Mucosa of gallbladder (tissue), 1 donor: ENCODE measurements around the gene CLDN34. TPM values are rescaled to one million over a fixed set of nuclear protein-coding genes. Genes with fewer than 3 reads are reported as not detected.
A peak's percentile ranks its signal among the peaks of the same experiment; 100 is the strongest.

Experiments
- DNase-seq: peaks from one replicate; pipeline ENCODE4 v3.0.0-alpha.2; 2020; ENCODE audit warnings: low spot score
- total RNA-seq: library from RNA; stranded (reverse); gene quantifications from one replicate; pipeline ENCODE4 v1.2.1, GENCODE V29; 2021
- donor health status: DM: no; HTN: no; CAD: no.

CLDN34 gene
- total RNA-seq, 1 donor from 2014 or later = 0.43 TPM

DNA sequence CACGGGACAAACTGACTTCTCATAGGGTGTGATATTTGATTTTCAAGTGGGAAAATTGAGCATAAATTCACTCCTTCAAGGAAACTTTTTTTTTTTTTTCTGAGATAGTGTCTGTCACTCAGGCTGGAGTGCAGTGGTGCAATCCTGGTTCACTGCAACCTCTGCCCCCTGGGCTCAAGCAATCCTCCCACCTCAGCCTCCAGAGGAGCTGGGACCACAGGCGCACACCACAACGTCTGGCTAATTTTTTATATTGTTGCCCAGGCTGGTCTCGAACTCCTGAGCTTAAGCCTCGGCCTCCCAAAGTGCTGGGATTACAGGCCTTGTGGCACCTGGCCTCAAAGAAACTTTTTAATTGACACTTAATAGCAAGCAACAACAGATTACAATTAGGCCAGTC lies 13.8 kb downstream of the CLDN34 start:
- no peak for DNase-seq

DNA sequence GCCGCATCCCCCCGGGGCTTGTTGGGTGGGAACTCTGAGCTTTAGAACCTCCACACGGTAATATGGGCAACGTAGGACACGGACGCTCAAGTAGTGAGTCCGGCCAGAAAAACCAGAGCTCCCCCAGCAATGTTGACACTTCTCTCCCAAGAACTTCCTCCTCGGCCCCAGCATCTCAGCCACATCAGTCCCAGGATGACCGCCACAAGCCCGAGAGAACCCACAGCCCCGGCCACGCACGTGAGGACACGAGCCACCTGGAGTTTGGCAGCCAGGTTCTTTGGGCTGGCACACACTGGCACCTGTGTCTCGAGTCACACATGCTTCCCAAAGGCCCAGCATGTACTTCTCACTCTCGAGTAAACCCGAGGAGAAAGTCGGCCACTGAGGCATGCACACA lies 16.3 kb downstream of the CLDN34 start:
- no peak for DNase-seq

DNA sequence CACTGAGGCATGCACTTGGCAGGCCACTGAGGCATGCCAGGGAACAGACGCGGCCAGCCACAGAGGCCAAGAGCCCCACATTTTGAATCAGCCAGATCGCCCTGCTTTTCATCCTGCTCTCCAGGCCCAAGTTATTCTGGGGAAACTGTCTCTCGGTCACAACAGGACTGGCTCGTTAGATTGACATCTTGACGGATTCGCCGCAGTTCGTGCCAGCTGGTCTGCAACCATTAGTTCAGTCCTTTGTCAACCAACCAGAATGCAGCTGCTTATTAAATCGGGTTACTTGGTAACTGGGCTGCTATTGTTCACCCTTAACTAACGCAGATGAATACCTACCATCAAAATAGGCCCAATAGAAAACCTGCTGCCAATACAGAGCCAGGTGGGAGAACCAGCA lies 16.7 kb downstream of the CLDN34 start:
- DNase-seq = no peak

DNA sequence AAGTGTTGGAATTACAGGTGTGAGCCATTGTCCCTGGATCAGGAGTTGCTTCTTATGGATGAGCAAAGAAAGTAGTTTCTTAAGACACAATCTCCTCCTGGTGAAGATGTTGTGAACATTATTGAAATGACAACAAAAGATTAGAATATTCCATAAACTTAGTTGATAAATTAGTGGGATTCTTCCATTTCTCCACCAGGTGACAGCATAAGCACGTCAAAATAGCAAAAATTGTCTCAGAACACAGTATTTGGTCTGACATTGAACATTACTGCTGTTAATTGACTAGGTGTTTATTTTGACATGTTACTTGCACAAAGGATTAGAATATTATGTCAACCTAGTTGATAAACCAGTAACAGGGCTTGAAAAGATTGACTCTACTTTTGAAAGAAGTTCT lies 21.6 kb downstream of the CLDN34 start:
- DNase-seq = no peak

DNA sequence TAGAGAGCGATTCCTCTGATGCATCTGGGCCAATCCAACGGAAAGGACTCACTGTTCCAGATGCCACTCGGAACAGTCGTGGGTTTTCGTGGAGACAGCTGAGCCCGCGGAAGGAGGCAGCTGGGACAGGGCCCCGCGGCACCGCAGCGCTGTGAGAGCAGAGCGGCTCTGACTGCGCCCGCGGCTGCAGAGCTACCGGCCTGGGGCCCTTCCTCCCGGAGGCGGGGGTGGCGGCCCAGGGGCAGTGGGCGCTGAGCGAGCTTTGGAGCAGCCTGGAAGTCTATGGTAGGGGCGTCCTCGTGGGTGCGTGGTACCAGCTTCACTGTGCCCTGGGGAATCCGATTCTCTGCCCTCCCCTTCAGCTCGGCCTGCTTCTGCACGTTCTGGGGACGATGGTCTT lies 24.9 kb downstream of the CLDN34 start:
- no peak for DNase-seq

DNA sequence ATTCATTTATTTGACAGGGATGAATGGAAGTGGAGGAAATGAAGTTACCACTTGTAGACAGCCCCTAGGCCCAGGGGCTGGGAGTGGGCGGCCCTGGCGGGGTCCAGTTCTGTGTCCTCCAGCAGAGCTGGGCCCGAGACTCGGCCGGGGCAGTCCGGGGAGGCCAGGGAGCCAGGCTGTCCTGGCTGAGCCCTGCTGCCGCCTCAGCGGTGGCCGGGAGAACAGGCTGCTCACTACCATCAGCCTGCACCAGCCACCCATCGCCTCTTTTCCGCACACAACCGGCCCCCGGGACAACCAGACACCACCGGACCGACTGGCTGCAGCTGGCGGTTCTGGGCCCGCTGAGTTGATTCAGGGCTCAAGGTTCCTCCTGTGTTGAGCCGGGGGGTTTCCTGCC lies 25.6 kb downstream of the CLDN34 start:
- DNase-seq = no peak

DNA sequence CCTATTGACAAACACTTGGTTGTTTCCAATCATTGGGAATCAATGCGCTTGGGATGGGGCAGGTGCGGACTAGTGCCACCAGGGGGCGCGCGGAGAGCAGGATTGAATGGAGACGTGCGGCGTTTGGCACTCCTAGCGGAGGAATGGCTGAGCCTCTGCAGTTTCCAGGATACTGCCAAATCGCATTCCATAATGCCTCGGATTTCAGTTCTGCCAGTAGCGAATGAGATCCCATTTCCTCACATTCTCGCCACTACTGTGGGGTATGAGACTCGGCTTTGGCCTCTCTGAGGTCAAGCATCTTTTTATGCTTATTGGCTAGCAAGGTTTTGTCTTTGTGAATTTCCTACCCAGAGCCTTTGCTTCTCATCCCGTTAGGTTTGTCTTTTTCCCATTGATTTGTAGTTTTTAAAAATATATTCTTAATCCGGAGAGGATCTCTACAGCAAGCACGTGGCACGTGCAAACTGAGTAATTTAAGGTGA lies 28.7 kb downstream of the CLDN34 start:
- DNase-seq = peak; percentile 82

DNA sequence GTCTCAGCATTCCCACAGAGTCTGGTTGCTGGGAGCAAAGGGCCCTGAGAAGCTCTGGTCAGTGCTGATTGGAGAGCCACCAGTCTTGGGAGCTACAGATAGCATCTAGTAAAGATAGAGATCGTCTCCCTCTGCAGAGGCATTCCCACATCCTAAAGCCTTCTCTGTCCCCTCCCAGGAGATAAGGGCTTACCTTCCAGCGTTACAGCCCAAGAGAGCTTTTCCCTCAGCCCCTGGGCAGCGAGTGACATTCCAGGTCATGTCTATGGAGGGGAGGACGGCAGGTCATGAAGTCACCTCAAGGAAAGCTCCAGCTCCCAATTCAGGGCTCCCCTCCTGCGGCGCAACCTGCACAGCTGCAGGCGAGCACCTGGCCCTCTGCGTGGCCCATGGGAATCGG lies 29.9 kb downstream of the CLDN34 start:
- DNase-seq = no peak

DNA sequence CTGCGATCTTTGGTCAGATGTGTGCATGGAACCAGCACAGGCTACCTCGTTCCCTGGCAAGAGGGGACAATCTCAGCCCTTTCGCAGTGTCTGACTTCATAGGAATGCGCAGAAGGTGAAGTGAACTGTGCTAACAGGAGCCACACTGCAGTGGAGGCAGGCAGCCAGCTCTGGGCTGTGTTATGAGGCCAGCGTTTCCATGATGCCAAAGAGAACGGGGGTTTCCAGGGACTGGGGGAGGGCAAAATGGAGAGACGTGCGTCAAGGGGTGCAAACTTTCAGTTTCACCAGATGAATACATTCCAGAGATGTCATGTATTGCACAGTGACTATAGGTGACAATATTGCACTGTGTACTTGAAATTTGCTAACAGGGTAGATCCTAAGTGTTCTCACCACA lies 30.4 kb downstream of the CLDN34 start:
- no peak for DNase-seq

DNA sequence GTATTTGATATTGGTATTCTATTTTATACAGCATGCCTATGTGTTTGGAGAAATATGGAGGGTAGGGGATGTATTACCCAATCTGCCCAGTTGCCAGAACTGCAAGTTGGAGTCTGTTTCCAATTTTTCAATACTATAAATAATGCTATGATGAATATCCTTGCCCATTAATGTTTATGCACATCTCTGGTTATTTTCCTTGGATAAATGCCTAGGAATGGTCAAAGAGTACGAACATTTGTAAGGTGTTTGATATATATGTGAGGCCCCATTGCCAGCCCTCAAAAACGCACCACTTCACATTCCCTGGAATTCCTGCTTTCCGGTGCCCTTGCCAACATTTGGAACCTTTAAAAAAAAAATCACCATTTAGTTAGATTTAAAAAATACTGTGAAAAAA lies 34.3 kb downstream of the CLDN34 start:
- DNase-seq = no peak

DNA sequence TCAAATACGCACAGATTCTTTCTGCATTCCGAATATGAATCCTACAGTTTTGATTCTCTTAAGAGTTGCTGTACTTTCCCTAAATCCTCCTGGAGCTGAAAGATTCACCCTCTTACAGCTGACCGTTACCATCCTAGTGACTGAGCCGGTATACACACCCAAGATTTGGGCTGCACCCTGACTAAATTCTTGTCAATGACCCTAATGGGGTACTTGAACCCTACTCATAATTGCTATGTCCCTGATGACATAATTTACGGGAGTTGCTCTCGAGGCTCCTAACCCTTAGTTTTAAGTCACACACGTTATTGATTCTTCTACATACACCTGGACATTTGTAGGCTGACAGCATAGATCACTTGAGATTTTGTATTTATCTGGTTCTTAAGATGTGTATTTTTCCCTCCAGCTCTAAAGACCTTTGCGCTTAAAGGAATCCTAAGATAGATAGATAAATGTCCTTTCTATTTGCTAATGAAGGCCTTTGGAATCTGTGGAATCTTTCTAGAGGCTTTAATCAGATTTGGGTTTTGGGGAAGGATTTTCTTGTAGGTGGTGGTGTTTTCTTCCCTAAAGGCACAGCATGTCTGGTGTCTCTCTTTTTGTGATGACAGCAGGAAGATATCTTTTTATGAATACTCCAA lies 37.8 kb downstream of the CLDN34 start:
- DNase-seq = no peak

DNA sequence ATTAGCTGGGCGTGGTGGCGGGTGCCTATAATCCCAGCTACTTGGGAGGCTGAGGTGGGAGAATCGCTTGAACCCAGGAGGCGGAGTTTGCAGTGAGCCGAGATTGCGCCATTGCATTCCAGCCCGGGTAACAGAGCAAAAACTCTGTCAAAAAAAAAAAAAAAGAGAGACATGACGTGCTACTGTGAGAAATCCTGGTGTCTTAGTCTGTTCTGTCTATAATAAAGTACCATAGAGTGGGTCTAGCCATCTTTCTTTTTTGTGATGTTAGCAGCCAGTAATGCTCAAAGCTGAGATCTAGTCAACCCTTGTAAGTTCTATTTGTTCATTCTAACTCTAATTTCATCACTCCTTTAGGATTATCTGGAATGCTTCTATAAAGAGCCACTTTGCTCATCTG lies 38.9 kb downstream of the CLDN34 start:
- DNase-seq = no peak

DNA sequence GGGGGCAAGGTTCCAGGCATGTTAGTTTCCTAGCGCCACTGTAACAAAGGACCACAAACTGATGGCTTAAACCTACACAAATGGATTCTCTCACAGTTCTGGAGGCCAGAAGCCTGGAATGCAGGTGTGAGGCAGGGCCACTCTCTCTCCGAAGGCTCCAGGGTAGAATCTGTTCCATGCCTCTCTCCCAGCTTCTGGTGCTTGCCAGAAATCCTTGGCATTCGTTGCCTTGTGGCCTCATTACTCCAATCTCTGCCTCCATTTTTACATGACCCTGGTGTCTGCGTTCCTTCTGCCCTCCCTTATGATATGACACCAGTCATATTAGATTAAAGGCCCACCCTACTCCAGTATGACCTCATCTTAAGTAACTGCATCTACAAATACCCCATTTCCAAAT lies 39.6 kb downstream of the CLDN34 start:
- no peak for DNase-seq

DNA sequence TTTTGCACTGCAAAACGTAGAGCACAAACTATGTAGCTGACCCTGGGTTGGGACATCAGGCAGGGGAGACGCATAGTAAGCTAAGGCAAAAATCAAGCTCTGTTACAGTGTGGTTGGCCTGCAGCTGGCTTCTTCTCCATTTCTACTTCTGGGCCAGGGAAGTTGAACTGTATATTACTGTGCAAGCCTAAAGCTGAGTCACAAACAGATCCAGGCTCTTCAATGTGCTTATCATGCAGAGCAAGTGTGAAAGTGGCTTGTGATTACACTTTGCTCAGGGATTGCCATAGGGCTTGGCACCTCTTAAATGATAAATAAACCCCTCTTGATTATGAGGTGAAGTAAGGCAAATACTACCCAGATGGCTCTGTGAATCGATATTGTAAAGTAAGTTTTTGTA lies 40.5 kb downstream of the CLDN34 start:
- DNase-seq = no peak

DNA sequence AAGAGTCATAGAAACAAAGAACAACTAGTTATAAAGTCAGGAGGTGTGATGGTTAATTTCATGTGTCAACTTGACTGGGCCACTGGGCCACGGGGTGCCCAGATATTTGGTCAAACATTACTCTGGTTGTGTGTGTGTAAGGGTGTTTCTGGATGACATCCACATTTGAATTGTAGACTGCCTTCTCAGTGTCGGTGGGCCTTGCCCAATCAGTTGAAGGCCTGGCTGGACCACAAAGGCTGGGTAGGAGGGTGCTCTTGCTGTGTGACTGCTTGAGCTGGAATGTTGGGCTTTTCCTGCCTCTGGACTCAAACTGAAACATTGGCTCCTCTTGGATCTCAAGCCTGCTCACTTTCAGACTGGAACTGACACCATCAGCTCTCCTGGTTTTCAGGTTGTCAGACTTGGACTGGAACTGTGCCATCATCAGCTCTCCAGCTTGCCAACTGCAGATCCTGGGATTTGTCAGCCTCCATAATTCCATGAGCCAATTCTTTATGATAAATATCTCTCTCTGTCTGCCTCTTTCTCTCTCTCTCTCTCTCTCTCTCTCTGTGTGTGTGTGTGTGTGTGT lies 41.4 kb downstream of the CLDN34 start:
- no peak for DNase-seq

DNA sequence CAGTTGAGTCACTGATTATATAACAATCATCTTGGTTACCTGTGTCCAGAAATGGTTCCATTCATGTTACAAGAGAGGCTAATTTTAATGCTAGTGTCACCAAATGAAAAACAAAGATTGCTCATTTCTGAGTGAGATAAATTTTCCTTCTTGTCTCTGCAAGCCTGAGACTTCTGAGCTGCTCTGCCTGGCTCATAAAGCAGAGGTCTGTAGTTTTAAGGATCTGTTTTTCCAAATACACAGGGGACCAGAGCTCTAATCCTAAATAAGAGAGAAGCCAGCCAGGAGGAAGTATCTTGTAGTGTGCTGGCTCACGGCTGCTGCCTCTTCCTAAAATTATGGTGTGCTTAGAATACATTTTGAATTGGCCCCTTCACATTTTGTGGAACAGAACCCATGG lies 42.6 kb downstream of the CLDN34 start:
- no peak for DNase-seq

DNA sequence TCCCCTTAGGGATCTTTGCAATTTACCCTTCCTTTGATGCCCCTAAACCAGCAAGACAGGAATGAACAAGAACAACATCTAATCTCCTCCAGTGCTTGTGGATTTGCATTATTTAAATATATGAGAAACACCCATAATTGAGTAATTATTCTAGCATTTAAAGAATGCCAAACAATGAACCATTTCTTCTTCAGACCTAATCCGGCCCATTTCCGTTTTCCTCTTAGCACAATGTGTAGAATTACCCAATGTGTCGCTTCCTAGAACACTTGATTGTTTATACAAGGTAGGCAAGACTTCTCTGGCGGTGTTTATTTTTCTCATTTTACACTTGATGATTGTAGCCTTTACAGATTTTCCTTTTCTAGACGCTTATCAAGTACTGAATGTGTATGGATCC lies 43.5 kb downstream of the CLDN34 start:
- no peak for DNase-seq

DNA sequence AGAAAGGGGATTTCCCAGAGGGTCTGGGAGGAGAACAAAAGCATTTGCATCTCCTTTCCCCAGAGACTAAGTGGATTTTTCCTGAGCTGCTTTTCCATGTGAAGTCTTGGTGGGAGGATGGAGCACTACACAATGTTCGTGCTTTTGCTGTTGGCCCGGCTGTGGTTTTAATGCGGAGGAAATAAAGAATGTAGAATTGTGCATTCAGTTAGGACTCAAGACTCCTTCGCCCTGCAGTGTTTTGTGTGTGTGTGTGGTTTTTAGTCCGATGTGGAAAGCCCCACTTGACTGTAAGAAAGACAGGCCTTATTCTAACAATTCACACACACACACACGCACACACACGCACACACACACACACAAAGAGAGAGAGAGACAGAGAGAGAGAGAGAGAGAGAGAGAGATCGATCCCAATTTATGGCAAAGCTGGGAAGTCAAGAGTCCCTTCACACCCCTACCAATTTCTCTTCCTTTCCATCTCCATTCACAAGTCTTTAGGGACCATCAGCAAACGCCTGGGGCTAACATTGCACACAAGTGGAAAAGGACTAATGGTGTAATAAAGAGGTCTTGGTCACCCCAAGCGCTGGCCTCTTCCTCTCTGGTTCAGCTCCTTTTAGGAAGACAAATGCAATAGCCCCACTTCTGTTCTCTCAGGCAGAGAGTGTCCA lies 44.2 kb downstream of the CLDN34 start:
- no peak for DNase-seq

DNA sequence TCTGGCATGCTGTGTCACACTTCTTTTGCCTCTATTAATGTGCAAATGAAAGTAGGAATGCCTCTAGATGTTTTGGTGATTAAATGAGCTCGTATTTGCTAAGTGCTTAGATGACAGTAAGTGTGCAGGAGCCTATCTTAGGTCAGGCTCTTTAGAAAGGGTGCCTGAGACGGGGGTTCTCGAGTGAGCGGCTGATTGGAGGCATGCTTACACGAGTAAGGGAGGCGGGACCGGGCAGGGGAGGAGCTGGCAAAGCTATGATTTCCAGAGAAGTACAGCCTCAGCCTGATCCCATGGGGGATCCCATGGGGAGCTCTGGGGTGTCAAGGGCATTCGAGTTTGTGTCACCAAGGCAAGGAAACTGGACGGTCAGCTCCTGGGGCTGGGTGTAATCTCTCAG lies 44.8 kb downstream of the CLDN34 start:
- no peak for DNase-seq

DNA sequence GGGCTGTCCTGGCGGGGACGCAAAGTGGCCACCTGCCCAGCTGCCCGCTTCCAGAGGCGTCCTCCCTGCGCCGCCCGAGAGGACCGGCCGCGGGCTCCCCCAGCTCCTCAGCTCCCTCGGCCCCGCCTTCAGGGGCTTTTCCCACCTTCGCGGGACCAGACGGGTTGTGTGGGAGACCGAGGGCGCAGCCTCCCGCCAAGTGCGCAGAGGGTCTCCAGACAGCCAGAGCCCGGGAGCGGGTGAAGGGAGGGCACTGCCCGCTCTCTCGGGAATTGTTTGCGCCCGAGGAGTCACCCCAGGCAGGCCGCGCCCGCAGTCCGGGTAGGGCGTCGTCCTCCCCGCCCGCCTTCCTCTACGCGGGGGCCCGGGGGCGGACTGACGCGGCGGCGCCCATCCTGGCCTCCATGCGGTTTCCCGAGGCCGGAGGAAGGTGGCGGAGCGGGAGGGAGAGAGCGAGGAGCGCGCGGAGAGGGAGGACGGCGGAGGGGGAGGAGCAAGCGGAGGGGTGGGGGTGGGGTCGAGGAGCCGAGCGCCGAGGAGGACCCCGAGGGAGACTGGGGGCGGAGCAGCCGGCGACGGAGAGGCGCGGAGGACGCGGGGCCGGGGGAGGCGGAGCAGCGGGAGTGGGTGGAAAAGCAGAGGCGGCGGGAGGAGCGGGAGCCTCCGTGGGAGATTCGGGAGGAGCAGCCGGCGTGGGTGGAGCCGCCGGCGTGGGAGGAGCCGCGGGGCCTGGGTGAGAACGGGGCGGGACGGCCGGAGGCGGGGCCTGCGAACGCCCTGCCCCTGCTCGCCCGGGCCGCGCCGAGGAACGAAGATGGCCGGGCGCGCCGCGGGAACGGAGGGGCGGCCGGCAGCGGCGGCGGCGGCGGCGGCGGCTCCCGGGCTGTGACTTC lies 47.5 kb downstream of the CLDN34 start:
- peak; percentile 84 for DNase-seq

DNA sequence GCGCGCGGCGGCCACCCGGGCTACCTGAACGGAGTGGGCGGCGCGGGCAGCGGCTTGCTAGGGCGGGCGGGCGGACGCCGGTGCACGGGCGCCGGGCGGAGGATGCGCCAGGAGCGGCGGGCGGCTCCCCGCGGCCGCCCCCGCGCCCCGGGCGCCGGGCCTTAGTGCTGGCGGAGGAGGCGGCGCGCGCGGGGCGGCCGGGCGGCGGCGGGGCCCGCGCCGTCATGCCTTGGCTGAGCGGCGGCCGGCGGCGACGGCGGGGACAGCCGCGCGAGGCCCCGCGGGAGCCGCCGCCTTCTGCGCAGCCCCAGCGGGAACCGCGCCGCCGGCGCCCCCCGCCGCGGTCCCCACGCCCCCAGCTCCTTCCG lies 48.2 kb downstream of the CLDN34 start:
- DNase-seq = no peak

DNA sequence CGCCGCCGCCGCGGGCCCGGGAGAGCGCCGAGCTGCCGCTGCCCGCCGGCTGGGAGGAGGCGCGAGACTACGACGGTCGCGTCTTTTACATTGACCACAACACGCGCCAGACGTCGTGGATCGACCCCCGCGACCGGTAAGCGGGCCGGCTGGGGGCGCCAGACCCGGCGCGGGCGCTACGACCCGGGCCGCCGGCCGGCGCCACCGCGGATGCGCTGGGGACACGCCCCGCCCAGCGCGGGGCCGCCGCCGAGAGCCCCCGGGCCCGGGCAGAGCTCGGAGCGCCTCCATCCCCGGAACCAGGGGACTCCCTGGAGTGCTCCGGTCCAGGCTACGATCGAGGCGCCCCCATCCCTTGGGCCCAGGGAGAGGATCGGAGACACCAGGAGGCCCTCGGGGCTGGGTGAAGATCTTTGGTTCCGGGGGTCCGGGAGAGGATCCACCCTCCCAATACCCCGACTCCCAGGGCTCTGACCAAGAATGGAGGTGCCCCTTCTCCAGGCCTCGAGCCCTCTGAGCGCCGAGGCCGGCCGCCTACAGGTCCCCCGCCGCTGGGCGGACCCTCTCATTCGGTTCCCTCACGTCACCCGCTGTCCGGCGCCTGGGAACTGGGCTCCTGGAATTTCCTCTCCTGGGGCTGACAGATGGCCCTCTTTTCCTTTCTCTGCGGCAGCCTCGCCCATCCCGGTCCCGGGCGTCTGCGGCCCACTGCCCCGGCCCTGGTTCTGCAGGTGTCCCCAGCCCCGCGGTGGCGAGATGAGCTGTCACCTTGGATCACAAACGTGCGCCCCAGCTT lies 48.8 kb downstream of the CLDN34 start:
- DNase-seq = no peak
